BE2C (cell line): Measurements from ENCODE around the gene SYNE1.

Experiments used
- DNase-seq: peaks from one replicate; pipeline ENCODE4 v3.0.0-alpha.2; 2020
- H3K27me3 ChIP-seq: fragments of 250-450 bp; sonication (Bioruptor Pico); 2 replicates; pipeline ENCODE4 v1.5.1; 2020; ENCODE audit warnings: mild to moderate bottlenecking
- H3K36me3 ChIP-seq: fragments of 250-450 bp; sonication (Bioruptor Pico); 2 replicates; pipeline ENCODE4 v1.5.1; 2020; ENCODE audit warnings: mild to moderate bottlenecking
- H3K4me1 ChIP-seq: fragments of 250-450 bp; sonication (Bioruptor Pico); 2 replicates; pipeline ENCODE4 v1.5.1; 2020
- H3K4me3 ChIP-seq: 2 replicates; pipeline ENCODE4 v1.5.1; 2011; ENCODE audit warnings: low read depth, low read length
- H3K9me3 ChIP-seq: fragments of 250-450 bp; sonication (Bioruptor Pico); 2 replicates; pipeline ENCODE4 v1.5.1; 2020
- TF ChIP-seq, protein P1 (sequence below): IDR thresholded peaks from 2 replicates; pipeline ENCODE4 v1.5.1; 2012; ENCODE audit warnings: mild to moderate bottlenecking, low read depth, low read length

Gene SYNE1

DNA sequence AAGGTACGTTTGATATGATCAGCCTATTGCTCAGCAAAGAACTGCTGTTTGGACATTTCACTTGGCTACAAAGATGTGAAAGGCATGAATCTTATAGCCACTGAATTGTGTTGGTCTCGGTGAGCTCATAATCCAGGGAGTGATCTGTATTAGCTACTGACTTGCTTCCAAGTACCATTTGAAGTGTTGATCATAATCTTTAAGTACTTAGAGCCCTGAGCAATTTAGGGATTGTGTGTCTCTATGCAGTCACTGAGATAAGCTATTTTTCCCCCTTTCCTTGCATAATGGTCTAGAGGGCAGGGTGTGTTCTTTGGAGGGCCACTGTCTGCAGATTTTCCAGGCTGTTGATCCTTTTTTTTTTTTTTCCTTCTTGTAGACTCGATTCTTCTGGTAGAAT lies 436.0 kb downstream of the SYNE1 start:
- Histone ChIP-seq H3K36me3 (no peaks in the 10 kb centered on the region; the same call in 1 of the 2 replicates), H3K4me1 (no peaks in the 10 kb centered on the region), H3K4me3 (no peak overlapping the region), H3K27me3 (no peaks in the 10 kb centered on the region), H3K9me3 (no peaks in the 10 kb centered on the region)
- no peak for DNase-seq
- TF ChIP-seq, protein P1, sequence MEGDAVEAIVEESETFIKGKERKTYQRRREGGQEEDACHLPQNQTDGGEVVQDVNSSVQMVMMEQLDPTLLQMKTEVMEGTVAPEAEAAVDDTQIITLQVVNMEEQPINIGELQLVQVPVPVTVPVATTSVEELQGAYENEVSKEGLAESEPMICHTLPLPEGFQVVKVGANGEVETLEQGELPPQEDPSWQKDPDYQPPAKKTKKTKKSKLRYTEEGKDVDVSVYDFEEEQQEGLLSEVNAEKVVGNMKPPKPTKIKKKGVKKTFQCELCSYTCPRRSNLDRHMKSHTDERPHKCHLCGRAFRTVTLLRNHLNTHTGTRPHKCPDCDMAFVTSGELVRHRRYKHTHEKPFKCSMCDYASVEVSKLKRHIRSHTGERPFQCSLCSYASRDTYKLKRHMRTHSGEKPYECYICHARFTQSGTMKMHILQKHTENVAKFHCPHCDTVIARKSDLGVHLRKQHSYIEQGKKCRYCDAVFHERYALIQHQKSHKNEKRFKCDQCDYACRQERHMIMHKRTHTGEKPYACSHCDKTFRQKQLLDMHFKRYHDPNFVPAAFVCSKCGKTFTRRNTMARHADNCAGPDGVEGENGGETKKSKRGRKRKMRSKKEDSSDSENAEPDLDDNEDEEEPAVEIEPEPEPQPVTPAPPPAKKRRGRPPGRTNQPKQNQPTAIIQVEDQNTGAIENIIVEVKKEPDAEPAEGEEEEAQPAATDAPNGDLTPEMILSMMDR, result no peak

DNA sequence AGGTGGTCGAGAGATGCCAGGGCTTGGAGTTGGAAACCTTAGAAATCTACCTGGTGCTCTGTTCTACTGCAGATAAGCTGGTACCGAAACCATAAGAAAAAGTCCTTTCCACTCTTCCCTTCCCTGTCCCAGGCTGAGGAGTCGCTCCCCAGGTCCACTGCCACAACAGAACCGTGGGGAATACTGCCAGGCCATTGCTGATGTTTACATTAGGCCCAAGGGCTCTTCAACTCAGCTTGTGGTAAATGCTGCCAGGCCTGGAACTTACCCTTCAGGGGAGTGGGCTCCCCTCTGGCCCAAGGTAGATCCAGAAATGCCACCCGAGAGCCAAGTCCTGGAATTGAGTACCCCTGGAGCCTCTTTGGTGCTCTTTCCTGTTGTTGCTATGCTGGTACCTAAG lies 441.3 kb downstream of the SYNE1 start:
- no peak for DNase-seq
- Histone ChIP-seq H3K36me3 (no peaks in the 10 kb centered on the region), H3K4me3 (no peak overlapping the region), H3K9me3 (no peaks in the 10 kb centered on the region), H3K27me3 (no peaks in the 10 kb centered on the region), H3K4me1 (no peaks in the 10 kb centered on the region)
- TF ChIP-seq, protein P1, result no peak

DNA sequence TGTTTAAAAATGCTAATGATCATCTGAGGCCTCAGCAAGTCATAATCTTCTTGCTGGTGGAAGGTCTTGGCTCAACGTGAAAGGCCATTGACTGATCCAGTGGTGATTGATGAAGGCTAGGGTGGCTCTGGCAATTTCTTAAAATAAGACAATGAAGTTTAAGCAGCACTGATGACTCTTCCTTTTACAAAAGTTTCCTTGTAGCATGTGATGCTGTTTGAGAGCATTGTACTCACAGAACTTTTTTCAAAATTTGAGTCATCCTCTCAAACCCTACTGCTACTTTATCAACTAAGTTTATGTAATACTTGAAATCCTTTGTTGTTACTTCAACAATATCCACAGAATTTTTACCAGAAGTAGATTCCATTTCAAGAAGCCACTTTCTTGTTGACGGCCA lies 447.4 kb downstream of the SYNE1 start:
- no peak overlapping the region for H3K4me3 ChIP-seq
- no peaks in the 10 kb centered on the region for H3K27me3 ChIP-seq
- TF ChIP-seq, protein P1, result no peak
- no peaks in the 10 kb centered on the region for H3K36me3 ChIP-seq
- no peak for DNase-seq
- H3K4me1 ChIP-seq, result no peaks in the 10 kb centered on the region
- no peaks in the 10 kb centered on the region for H3K9me3 ChIP-seq

DNA sequence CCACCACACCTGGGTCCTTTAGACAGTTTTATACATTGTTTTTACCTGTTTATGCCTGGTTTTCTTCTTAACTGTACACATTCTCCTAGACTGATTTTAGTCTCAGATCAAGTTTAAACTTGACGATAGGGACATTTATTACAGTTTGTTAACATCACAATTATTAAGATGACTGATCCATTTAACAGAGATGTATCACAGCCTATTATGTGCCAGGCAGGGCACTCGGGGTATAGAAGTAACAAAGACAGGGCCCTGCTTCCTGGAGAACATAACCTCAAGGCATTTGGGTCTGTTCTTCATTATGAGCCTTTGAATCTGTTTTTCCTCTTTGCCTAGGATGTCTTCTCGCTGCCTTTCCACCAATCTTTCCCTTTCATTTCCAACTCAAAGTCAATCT lies 449.2 kb downstream of the SYNE1 start:
- Histone ChIP-seq H3K4me1 (no peaks in the 10 kb centered on the region), H3K4me3 (no peak overlapping the region), H3K36me3 (no peaks in the 10 kb centered on the region), H3K27me3 (no peaks in the 10 kb centered on the region), H3K9me3 (no peaks in the 10 kb centered on the region)
- TF ChIP-seq, protein P1, result no peak
- no peak for DNase-seq

DNA sequence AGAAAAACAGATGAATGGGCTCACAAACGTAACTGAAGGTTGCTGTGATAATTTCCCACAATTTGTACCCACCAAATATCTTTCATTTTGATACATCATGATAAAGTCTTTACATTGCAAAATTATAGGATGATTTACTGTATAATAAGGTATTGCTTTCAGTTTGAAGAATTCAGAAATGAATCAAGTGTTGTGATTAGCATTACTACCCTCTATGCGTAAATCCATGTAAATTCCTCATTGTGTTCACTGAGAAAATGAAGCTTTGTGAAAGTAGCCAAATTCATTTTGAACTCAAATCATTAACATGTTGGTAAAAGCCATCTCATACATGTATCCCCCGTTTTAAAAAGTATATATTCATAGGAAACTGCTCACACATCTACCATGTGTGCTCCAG lies 450.3 kb downstream of the SYNE1 start:
- DNase-seq, result no peak
- no peaks in the 10 kb centered on the region for H3K36me3 ChIP-seq
- no peaks in the 10 kb centered on the region for H3K9me3 ChIP-seq
- TF ChIP-seq, protein P1, result no peak
- no peak overlapping the region for H3K4me3 ChIP-seq
- H3K27me3 ChIP-seq, result no peaks in the 10 kb centered on the region
- no peaks in the 10 kb centered on the region for H3K4me1 ChIP-seq

DNA sequence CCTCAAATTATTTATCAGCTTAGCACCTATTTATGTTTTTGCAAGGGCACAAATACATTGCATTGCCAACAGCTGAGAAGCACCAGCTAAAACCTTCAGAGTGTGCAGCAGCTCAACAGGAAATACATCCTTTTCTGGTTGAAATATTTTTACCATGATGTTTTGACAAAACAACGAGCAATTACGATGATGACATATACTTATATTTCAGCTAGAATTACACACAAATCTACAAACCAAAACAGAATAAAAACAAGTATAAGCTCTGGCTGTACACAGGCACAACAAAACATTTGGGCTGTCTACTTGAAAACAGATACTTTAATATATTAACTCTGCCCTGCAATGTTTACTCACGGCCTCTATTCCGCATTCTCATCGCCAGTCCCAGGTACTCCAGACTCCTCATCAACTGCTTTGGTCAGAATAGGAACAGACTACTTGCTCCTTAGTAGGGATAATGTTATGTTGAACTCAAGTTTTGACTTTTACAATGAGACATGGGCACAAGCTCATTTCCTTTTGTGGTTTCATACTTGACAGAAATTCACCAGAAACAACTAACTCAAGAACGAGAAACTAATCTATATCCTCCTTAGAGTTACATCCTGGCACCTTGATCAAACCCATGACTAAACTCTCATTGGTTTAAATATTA lies 452.1 kb downstream of the SYNE1 start:
- Histone ChIP-seq H3K36me3 (no peaks in the 10 kb centered on the region), H3K9me3 (no peaks in the 10 kb centered on the region), H3K4me1 (no peaks in the 10 kb centered on the region), H3K27me3 (no peaks in the 10 kb centered on the region), H3K4me3 (no peak overlapping the region)
- TF ChIP-seq, protein P1, result no peak
- DNase-seq, result no peak
